ENCODE measurements around the gene HABP4.
A peak's percentile ranks its signal among the peaks of the same experiment; 100 is the strongest.

Gene HABP4

GRCh38 chr9:96449845-96450612 is at the start of gene HABP4:
HABP4 (plus strand) TSS chr9:96450169; CDS start chr9:96450280, 111 bp downstream.
- peak; percentile 97 for DNase-seq (ENCODE audit: low spot score)

GRCh38 chr9:96408409-96409280 is 41.3 kb upstream of the HABP4 start:
- no peak for DNase-seq (ENCODE audit: low spot score)

DNA sequence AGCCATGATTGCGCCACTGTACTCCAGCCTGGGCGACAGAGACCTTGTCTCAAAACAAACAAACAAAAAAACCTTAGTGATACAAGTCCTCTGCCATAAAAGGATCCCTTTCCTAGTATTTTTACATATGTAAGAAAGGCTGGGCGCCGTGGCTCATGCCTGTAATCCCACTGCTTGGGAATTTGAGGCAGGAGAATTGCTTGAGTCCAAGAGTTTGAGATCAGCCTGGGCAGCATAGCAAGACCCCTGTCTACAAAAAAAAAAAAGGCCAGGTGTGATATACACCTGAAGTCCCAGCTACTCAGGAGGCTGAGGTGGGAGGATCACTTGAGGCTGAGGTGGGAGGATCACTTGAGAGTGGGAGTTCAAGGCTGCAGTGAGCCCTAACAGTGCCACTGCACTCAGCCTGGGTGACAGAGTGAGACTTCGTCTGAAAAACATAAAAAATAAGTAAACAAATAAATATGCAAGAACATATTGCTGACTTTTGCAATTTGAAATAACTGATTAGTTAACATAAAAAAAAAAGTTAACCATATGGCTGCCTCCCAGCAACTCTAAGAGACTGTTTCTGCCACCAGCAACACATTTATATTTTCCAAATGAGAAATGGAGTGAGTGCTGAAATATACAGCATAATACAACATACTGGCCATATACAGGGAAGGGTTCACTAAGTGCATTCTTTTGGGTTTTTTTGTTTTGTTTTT is 38.7 kb upstream of the HABP4 start:
- no peak for DNase-seq (ENCODE audit: low spot score)

- DNase-seq (ENCODE audit: low spot score) = no peak
These were observed 37.6 kb upstream of the HABP4 start for GRCh38 chr9:96412174-96412913.

- no peak for DNase-seq (ENCODE audit: low spot score)
These were observed 36.4 kb upstream of the HABP4 start for GRCh38 chr9:96413302-96414221.

DNA sequence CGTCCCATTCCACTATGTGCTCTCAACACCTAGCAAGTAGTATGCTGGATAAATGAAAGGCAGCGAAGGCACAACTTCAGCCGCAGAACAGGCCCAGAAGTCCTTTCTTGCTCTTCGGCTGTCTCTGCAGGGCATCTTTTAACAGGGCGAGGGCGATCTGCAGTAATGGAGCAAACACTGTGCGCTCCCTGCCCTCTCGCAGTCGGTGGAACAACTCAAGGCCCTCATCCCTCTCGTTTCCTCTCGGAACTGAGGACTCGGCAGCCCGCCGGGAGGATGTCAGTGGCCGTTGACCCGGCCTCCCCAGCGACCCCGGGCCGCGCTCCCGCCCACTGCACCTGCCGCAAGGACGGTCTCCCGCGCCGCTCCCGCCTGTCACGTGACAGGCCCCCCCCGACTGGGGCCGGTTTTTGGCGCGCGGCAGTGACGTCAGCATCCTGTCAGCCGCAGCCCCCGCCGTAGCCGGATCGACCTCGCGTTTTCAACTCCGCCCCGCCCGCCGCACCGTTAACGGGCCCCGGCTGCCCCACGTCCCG is 32.9 kb upstream of the HABP4 start:
- DNase-seq (ENCODE audit: low spot score) = peak; percentile 96

- no peak for DNase-seq (ENCODE audit: low spot score)
These were observed 32.3 kb upstream of the HABP4 start for GRCh38 chr9:96417661-96418082.

- peak; percentile 97 for DNase-seq (ENCODE audit: low spot score)
These were observed 31.7 kb upstream of the HABP4 start, which contains the start of gene ZNF367 for GRCh38 chr9:96418083-96418919. ZNF367 (minus strand) TSS chr9:96418370; CDS start chr9:96418032, 338 bp downstream.

- DNase-seq (ENCODE audit: low spot score) = peak; percentile 62
These were observed 30.9 kb upstream of the HABP4 start for GRCh38 chr9:96418920-96419690.

DNA sequence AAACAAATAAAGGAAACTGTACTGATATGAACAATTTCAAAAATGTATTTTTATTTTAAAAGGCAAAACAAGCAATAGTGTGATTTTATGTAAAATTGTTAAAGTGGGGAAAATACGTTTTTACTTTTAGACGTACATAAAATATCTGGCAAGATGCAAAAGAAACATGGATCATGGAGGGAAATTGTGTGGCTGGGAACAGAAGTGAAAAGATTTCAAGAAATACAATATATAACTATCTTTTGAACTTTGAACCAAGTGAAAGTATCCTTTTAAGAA is 30.3 kb upstream of the HABP4 start:
- no peak for DNase-seq (ENCODE audit: low spot score)

GRCh38 chr9:96420468-96421219 is 29.3 kb upstream of the HABP4 start:
- DNase-seq (ENCODE audit: low spot score) = peak; percentile 86

GRCh38 chr9:96423322-96423984 is 26.5 kb upstream of the HABP4 start:
- no peak for DNase-seq (ENCODE audit: low spot score)

DNA sequence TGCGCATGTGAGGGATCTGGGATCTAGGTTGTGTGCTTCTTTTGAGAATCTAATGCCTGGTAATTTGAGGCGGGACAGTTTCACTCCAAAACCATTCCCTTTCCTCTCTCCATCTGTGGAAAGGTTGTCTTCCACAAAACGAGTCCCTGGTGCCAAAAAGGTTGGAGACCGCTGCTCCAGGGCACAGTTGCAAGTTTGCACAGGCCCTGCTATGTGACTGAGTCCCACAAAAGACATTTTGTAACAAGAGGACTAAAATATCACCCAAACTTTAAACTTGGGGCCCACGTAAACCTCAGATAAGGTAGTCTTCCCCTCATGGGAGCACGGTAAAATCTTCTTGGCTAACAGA is 26.0 kb upstream of the HABP4 start:
- no peak for DNase-seq (ENCODE audit: low spot score)

- no peak for DNase-seq (ENCODE audit: low spot score)
These were observed 24.3 kb upstream of the HABP4 start for GRCh38 chr9:96425500-96426169.

DNA sequence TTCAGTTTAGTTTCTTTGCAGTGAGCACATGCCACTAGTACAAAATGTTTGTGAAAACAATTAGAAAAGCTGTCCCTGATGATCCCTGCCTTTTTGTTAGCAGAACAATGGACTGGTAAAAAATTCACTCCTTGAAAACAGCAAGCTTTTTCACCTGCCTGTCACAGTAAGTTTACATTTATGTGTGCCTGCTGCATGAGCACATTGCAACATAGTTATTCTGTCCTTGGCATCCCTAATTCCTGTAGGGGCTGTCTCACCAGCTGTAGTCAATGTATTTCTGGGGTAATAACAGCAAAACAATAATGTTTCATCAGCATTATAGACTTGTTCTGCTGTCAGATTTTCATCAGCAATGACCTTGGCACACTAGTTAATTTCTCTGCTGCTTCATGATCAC is 20.2 kb upstream of the HABP4 start:
- DNase-seq (ENCODE audit: low spot score) = no peak

DNA sequence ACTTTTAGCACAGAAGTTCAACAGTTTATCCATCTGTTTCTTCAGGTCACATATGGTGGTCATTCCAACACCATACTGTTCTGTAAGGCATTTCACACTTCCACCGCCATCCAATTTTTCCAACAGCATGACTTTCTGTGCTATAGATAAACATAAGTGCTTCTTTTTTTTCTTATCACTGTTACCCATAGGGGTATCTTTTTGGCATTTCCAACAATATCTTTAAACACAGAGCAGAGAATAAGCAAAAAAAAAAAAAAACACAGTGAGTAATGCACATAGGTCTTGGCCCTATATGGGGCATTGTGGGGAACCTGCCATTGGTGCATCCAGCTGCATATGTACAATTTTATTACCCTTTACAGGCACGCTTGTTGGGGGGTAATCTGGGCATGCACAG is 19.6 kb upstream of the HABP4 start:
- no peak for DNase-seq (ENCODE audit: low spot score)

DNA sequence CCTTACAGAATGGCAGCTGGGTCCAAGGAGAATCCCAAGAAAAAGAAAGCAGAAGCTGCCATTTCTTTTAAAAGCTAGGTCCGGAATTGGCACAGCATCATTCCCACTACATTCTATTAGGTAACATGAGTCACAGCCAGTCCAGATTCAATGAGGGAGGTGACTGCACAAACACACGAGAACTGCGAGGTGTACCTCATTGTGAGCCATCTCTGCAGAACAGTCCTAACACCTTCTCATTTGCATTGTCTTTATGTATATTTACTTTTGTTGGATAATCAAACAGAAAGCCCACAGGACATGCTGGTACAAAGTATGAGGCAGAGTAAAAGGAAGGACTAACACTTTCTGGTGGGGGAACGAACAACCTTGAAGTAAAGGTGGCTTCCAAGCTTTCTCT is 14.6 kb upstream of the HABP4 start:
- DNase-seq (ENCODE audit: low spot score) = no peak

Measured in hepatic stellate cell (primary cell).